ENCODE results near the gene ZNF124. TPM values are rescaled to one million over a fixed set of nuclear protein-coding genes. Genes with fewer than 3 reads are reported as not detected.

Gene ZNF124
- polyA plus RNA-seq, 1 donor from 2014 or later: 23.6 TPM

DNA sequence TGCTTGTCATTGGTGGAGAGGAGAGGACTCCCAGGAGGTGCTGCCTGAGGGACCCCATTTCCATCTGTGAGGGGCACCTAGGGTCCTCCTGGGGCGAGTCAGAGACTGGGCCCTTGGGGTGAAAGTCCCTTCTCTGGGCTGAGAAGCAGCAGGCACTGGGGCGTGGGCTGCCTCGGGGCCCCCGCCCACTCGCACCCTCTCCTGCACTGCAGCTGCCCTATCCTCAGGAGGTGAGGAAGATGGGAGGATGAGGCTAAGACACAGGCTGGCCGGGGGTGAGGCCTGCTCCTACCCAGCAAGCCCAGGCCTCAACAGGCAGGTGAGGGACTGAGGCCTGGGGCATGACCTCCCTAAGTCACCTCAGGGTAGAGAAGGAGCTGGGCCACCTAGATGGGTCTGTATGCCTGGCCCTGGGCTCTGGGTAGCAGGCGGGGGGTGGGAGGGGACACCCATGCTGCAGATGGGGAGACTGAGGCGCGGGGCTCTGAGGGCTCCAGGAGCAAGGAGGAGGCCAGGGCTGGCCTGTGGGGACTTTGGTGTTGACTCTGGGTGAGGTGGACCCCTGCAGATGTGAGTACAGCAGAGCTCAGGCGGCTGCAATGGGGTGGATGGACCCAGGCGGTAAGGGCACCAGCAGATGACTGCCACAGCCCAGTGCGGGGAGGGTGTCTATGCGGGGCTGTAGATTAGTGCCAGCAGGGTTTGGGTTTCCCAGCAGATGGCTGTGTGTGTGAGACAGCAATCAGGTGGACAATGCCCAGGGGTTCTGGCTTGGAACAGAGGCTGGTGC is 57.3 kb downstream of the ZNF124 start:
- no peaks in the 10 kb centered on the region for H3K79me2 ChIP-seq (replicated peaks; ENCODE audit: insufficient read depth, low read length)
- no peak overlapping the region for H2AFZ ChIP-seq (ENCODE audit: low read depth, low read length)
- H3K4me3 ChIP-seq (ENCODE audit: low read length): no peak overlapping the region

DNA sequence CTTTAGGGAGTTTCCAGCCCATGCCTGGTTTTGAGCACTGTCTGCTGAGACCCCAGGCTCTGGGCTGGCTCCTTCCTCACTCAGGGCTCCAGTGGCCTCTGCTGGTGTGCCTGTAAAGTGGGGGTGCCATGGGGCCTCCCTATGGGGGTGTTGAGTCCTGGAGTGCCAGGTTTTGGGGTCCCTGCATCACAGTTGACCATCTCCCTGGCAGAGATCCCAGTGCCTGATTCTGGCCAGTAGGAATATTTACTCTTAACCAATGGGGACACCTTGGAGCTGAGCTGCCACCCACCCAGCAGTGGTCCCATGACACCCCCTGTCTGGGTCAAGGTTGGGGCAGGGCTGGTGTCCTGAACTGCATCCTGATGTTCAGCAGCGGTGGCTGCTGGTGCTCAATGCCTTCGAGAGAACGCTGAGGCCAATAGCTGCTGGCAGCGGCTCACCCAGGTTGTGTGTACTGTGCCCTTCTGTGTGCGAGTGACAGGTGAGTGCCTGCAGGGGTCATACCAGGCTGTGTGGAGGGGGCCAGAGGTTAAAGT is 58.0 kb downstream of the ZNF124 start:
- TF ChIP-seq POLR2AphosphoS5 (IDR thresholded peaks at IDR 0.05) (no peak), RAD21 (conservative IDR thresholded peaks at IDR 0.05) (no peak), SMC3 (conservative IDR thresholded peaks at IDR 0.05; ENCODE audit: poor library complexity) (no peak), EP300 (conservative IDR thresholded peaks at IDR 0.05; ENCODE audit: poor library complexity, severe bottlenecking) (no peak), MXI1 (conservative IDR thresholded peaks at IDR 0.05; ENCODE audit: poor library complexity, severe bottlenecking) (no peak), EZH2 (IDR thresholded peaks at IDR 0.05; ENCODE audit: borderline replicate concordance, insufficient read depth, low read length, poor library complexity, severe bottlenecking) (no peak), TAF1 (IDR thresholded peaks at IDR 0.05; ENCODE audit: low read depth) (no peak)
- TF ChIP-seq, protein P1, sequence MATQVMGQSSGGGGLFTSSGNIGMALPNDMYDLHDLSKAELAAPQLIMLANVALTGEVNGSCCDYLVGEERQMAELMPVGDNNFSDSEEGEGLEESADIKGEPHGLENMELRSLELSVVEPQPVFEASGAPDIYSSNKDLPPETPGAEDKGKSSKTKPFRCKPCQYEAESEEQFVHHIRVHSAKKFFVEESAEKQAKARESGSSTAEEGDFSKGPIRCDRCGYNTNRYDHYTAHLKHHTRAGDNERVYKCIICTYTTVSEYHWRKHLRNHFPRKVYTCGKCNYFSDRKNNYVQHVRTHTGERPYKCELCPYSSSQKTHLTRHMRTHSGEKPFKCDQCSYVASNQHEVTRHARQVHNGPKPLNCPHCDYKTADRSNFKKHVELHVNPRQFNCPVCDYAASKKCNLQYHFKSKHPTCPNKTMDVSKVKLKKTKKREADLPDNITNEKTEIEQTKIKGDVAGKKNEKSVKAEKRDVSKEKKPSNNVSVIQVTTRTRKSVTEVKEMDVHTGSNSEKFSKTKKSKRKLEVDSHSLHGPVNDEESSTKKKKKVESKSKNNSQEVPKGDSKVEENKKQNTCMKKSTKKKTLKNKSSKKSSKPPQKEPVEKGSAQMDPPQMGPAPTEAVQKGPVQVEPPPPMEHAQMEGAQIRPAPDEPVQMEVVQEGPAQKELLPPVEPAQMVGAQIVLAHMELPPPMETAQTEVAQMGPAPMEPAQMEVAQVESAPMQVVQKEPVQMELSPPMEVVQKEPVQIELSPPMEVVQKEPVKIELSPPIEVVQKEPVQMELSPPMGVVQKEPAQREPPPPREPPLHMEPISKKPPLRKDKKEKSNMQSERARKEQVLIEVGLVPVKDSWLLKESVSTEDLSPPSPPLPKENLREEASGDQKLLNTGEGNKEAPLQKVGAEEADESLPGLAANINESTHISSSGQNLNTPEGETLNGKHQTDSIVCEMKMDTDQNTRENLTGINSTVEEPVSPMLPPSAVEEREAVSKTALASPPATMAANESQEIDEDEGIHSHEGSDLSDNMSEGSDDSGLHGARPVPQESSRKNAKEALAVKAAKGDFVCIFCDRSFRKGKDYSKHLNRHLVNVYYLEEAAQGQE (IDR thresholded peaks at IDR 0.05; ENCODE audit: borderline replicate concordance): no peak
- TF ChIP-seq, protein P2, sequence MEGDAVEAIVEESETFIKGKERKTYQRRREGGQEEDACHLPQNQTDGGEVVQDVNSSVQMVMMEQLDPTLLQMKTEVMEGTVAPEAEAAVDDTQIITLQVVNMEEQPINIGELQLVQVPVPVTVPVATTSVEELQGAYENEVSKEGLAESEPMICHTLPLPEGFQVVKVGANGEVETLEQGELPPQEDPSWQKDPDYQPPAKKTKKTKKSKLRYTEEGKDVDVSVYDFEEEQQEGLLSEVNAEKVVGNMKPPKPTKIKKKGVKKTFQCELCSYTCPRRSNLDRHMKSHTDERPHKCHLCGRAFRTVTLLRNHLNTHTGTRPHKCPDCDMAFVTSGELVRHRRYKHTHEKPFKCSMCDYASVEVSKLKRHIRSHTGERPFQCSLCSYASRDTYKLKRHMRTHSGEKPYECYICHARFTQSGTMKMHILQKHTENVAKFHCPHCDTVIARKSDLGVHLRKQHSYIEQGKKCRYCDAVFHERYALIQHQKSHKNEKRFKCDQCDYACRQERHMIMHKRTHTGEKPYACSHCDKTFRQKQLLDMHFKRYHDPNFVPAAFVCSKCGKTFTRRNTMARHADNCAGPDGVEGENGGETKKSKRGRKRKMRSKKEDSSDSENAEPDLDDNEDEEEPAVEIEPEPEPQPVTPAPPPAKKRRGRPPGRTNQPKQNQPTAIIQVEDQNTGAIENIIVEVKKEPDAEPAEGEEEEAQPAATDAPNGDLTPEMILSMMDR (IDR thresholded peaks at IDR 0.05; ENCODE audit: poor library complexity, severe bottlenecking): no peak
- H3F3A ChIP-seq (ENCODE audit: insufficient read depth, low read length, poor library complexity, severe bottlenecking): no peaks in the 10 kb centered on the region
- H3K27ac ChIP-seq (ENCODE audit: low read length): no peak overlapping the region
- no peak overlapping the region for H3K9ac ChIP-seq (ENCODE audit: low read length)
- H3K9me3 ChIP-seq (ENCODE audit: low read length): no peaks in the 10 kb centered on the region
- H3K4me2 ChIP-seq (ENCODE audit: low read length): no peak overlapping the region
- peaks cover 20% of the 10 kb centered on the region for H3K27me3 ChIP-seq (ENCODE audit: insufficient read depth, low read depth, low read length)
- no peaks in the 10 kb centered on the region for H3K9me2 ChIP-seq (ENCODE audit: insufficient read depth, low read length)
- H3K4me3 ChIP-seq (ENCODE audit: low read length): no peak overlapping the region
- H4K20me1 ChIP-seq (ENCODE audit: insufficient read depth): no peaks in the 10 kb centered on the region
- no peak overlapping the region for H2AFZ ChIP-seq (ENCODE audit: low read depth, low read length)
- H3K79me2 ChIP-seq (replicated peaks; ENCODE audit: insufficient read depth, low read length): no peaks in the 10 kb centered on the region
- no peaks in the 10 kb centered on the region for H3K36me3 ChIP-seq (ENCODE audit: insufficient read depth, low read length)

More for the DNA sequence above, 57.3 kb downstream of the ZNF124 start:
- Histone ChIP-seq H3K9me3 (ENCODE audit: low read length) (no peaks in the 10 kb centered on the region), H3K9ac (ENCODE audit: low read length) (no peak overlapping the region), H4K20me1 (ENCODE audit: insufficient read depth) (no peaks in the 10 kb centered on the region), H3K27ac (ENCODE audit: low read length) (no peak overlapping the region), H3K27me3 (ENCODE audit: insufficient read depth, low read depth, low read length) (peaks cover 20% of the 10 kb centered on the region), H3F3A (ENCODE audit: insufficient read depth, low read length, poor library complexity, severe bottlenecking) (no peaks in the 10 kb centered on the region), H3K36me3 (ENCODE audit: insufficient read depth, low read length) (no peaks in the 10 kb centered on the region), H3K9me2 (ENCODE audit: insufficient read depth, low read length) (no peaks in the 10 kb centered on the region), H3K4me2 (ENCODE audit: low read length) (no peak overlapping the region)
- no peak for TF ChIP-seq SMC3 (conservative IDR thresholded peaks at IDR 0.05; ENCODE audit: poor library complexity)
- TF ChIP-seq EZH2 (IDR thresholded peaks at IDR 0.05; ENCODE audit: borderline replicate concordance, insufficient read depth, low read length, poor library complexity, severe bottlenecking): no peak
- TF ChIP-seq, protein P1 (IDR thresholded peaks at IDR 0.05; ENCODE audit: borderline replicate concordance): no peak
- TF ChIP-seq, protein P2 (IDR thresholded peaks at IDR 0.05; ENCODE audit: poor library complexity, severe bottlenecking): no peak
- TF ChIP-seq MXI1 (conservative IDR thresholded peaks at IDR 0.05; ENCODE audit: poor library complexity, severe bottlenecking): no peak
- no peak for TF ChIP-seq TAF1 (IDR thresholded peaks at IDR 0.05; ENCODE audit: low read depth)

Data from neural cell (in vitro differentiated cells).